SK-N-SH (cell line): ENCODE results near the gene RNFT2. TPM values are rescaled to one million over a fixed set of nuclear protein-coding genes. Genes with fewer than 3 reads are reported as not detected.

Source experiments
- CTCF ChIA-PET: fragments of 300-600, 350-600 bp; formaldehyde crosslinking; extraction: SDS; loops from one replicate; lab custom pipeline; 2021; lab: Yijun Ruan, JAX
- POLR2A ChIA-PET: fragments of 350-600 bp; sonication (Branson Sonifier 250); formaldehyde crosslinking; extraction: SDS; loops from one replicate; lab custom pipeline; 2020; ENCODE audit warnings: antibody characterized with exemption, inconsistent platforms; lab: Yijun Ruan, JAX
- DNase-seq: peaks from one replicate; pipeline ENCODE4 v3.0.0; 2012
- H2AFZ ChIP-seq: fragments of 200-600 bp; sonication (generic); 2 replicates; pipeline ENCODE4 v1.8.1; 2016; ENCODE audit warnings: antibody characterized with exemption, mild to moderate bottlenecking, low read depth
- H3F3A ChIP-seq: fragments of 200-600 bp; sonication (generic); replicated peaks from 2 replicates; pipeline ENCODE3; 2016; ENCODE audit warnings: antibody characterized with exemption, mild to moderate bottlenecking; ENCODE audit not compliant: insufficient read depth
- H3K27ac ChIP-seq, 2 experiments: fragments of 200-500 bp in 1 of 2; fragments of 200-600 bp in 1 of 2; sonication (Bioruptor generic) in 1 of 2; sonication (generic), shearing (Covaris generic) in 1 of 2; 2 replicates each; pipeline versions ENCODE4 v1.5.1 to v1.6.1; 2014 to 2016; ENCODE audit warnings: low read depth in 2 of 2, inconsistent platforms in 1 of 2, low read length in 1 of 2, mild to moderate bottlenecking in 1 of 2, mixed read lengths in 1 of 2
- H3K27me3 ChIP-seq: fragments of 200-600 bp; sonication (generic), shearing (Covaris generic); 2 replicates; pipeline ENCODE4 v1.6.1; 2016; ENCODE audit warnings: mixed run types; ENCODE audit not compliant: insufficient read depth
- H3K36me3 ChIP-seq, 2 experiments: fragments of 200-500 bp in 1 of 2; fragments of 200-600 bp in 1 of 2; sonication (Bioruptor generic) in 1 of 2; sonication (generic) in 1 of 2; replicated peaks in 1 of 2; 2 replicates each; pipeline versions ENCODE3 to v1.5.1; 2014 to 2016; ENCODE audit warnings: low read length in 1 of 2, mild to moderate bottlenecking in 1 of 2; ENCODE audit not compliant: insufficient read depth in 2 of 2, control insufficient read depth in 1 of 2
- H3K4me1 ChIP-seq, 2 experiments: fragments of 200-500 bp in 1 of 2; fragments of 200-600 bp in 1 of 2; sonication (Bioruptor generic) in 1 of 2; sonication (generic), shearing (Covaris generic) in 1 of 2; 2 replicates each; pipeline versions ENCODE4 v1.5.1 to v1.6.1; 2014 to 2016; ENCODE audit warnings: low read depth in 1 of 2, low read length in 1 of 2, mixed run types in 1 of 2; ENCODE audit not compliant: insufficient read depth in 2 of 2, control insufficient read depth in 1 of 2
- H3K4me2 ChIP-seq: fragments of 200-600 bp; sonication (generic), shearing (Covaris generic); 2 replicates; pipeline ENCODE4 v1.6.1; 2017; ENCODE audit warnings: mixed run types
- H3K4me3 ChIP-seq, 2 experiments: fragments of 200-500 bp in 1 of 2; fragments of 200-600 bp in 1 of 2; sonication (Bioruptor generic) in 1 of 2; sonication (generic), shearing (Covaris generic) in 1 of 2; 2 replicates each; pipeline versions ENCODE4 v1.5.1 to v1.8.1; 2014 to 2016; ENCODE audit warnings: low read depth in 2 of 2, inconsistent platforms in 1 of 2, low read length in 1 of 2, mild to moderate bottlenecking in 1 of 2, mixed read lengths in 1 of 2, moderate library complexity in 1 of 2
- H3K79me2 ChIP-seq: fragments of 200-600 bp; sonication (generic); 2 replicates; pipeline ENCODE4 v1.8.1; 2017; ENCODE audit warnings: mild to moderate bottlenecking; ENCODE audit not compliant: insufficient read depth
- H3K9ac ChIP-seq: fragments of 200-600 bp; sonication (generic); 2 replicates; pipeline ENCODE4 v1.6.1; 2017; ENCODE audit warnings: mixed run types
- H3K9me2 ChIP-seq: fragments of 200-600 bp; sonication (generic); 2 replicates; pipeline ENCODE4 v1.6.1; 2017; ENCODE audit warnings: mixed run types
- H3K9me3 ChIP-seq: fragments of 200-600 bp; sonication (generic); 2 replicates; pipeline ENCODE4 v1.6.1; 2017; ENCODE audit warnings: mixed run types, mild to moderate bottlenecking, moderate library complexity
- H4K20me1 ChIP-seq: fragments of 200-600 bp; sonication (generic); 2 replicates; pipeline ENCODE4 v1.6.1; 2017; ENCODE audit warnings: mild to moderate bottlenecking, mixed run types; ENCODE audit not compliant: insufficient read depth
- CHD2 ChIP-seq: fragments of 150-350 bp; IDR thresholded peaks from 2 replicates; pipeline ENCODE4 v1.6.1; 2018; ENCODE audit warnings: low read length; ENCODE audit not compliant: partially characterized antibody
- ELF1 ChIP-seq: IDR thresholded peaks from 2 replicates; pipeline ENCODE4 v1.4.0; 2012
- EZH2phosphoT487 ChIP-seq: fragments of 200-600 bp; sonication (generic); IDR thresholded peaks from 2 replicates; pipeline ENCODE4 v1.6.1; 2017; ENCODE audit warnings: low read depth, mixed run types, mild to moderate bottlenecking, antibody characterized with exemption, moderate library complexity, borderline replicate concordance
- FOXJ3 ChIP-seq: sonication (generic); formaldehyde crosslinking; IDR thresholded peaks from 2 replicates; pipeline ENCODE4 v1.5.1; 2020; ENCODE audit warnings: mild to moderate bottlenecking, missing genetic modification reagents
- GABPA ChIP-seq: IDR thresholded peaks from 2 replicates; pipeline ENCODE4 v1.4.0; 2012; ENCODE audit warnings: low read depth, mild to moderate bottlenecking
- GATA2 ChIP-seq: sonication (generic); formaldehyde crosslinking; IDR thresholded peaks from 2 replicates; pipeline ENCODE4 v1.5.0; 2020; ENCODE audit warnings: mild to moderate bottlenecking, missing genetic modification reagents
- IRF3 ChIP-seq: fragments of 150-350 bp; IDR thresholded peaks from 2 replicates; pipeline ENCODE4 v1.6.1; 2016; ENCODE audit warnings: mild to moderate bottlenecking, low read depth, low read length
- JUND ChIP-seq: IDR thresholded peaks from 2 replicates; pipeline ENCODE4 v1.4.0; 2012
- NFIC ChIP-seq: IDR thresholded peaks from 2 replicates; pipeline ENCODE4 v1.4.0; 2012; ENCODE audit warnings: borderline replicate concordance
- NRF1 ChIP-seq: IDR thresholded peaks from 2 replicates; pipeline ENCODE4 v1.6.1; 2012; ENCODE audit warnings: low read depth, mild to moderate bottlenecking, low read length
- RAD21 ChIP-seq: IDR thresholded peaks from 2 replicates; pipeline ENCODE4 v1.6.1; 2012; ENCODE audit warnings: mild to moderate bottlenecking, low read length
- RFX5 ChIP-seq: IDR thresholded peaks from 2 replicates; pipeline ENCODE4 v1.6.1; 2012; ENCODE audit warnings: mild to moderate bottlenecking, improper control_type of control experiment, low read length
- RXRA ChIP-seq: IDR thresholded peaks from 2 replicates; pipeline ENCODE4 v1.4.0; 2012; ENCODE audit warnings: low read depth, mild to moderate bottlenecking, borderline replicate concordance
- SMC3 ChIP-seq: IDR thresholded peaks from 2 replicates; pipeline ENCODE4 v1.6.1; 2012; ENCODE audit warnings: low read depth, low read length, improper control_type of control experiment
- ZBTB33 ChIP-seq: IDR thresholded peaks from 2 replicates; pipeline ENCODE4 v1.4.0; 2012; ENCODE audit warnings: low read depth, borderline replicate concordance
- WGBS: methylation state at CpG from one replicate; pipeline ENCODE4 v1.1.6; 2017; ENCODE audit warnings: low lambda C conversion rate; 5-methylcytosine and 5-hydroxymethylcytosine counted together
- polyA plus RNA-seq, 3 experiments: library from polyadenylated mRNA; depleted of rRNA; stranded (reverse); fragments of >200 nt; gene quantifications; 2 replicates each; pipeline ENCODE4 v1.2.3, GENCODE V29; 2012
- TF ChIP-seq, protein P1 (sequence below): IDR thresholded peaks from 2 replicates; pipeline ENCODE4 v1.4.0; 2012; ENCODE audit warnings: low read depth
- TF ChIP-seq, protein P2 (sequence below): fragments of 200-600 bp; sonication (generic); IDR thresholded peaks from 2 replicates; pipeline ENCODE4 v1.6.1; 2017; ENCODE audit warnings: antibody characterized with exemption, mild to moderate bottlenecking, moderate library complexity

RNFT2 gene
- polyA plus RNA-seq, 1 of the 3 experiments (the other 2 are of a cell fraction) = 3.8 TPM

- no peak for TF ChIP-seq ZBTB33
- TF ChIP-seq, protein P1, sequence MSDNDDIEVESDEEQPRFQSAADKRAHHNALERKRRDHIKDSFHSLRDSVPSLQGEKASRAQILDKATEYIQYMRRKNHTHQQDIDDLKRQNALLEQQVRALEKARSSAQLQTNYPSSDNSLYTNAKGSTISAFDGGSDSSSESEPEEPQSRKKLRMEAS = no peak
Measured at GRCh38 chr12:116700066-116700465, 38.0 kb upstream of the RNFT2 start (continued).

GRCh38 chr12:116701432-116701831 lies 36.7 kb upstream of the RNFT2 start:
- DNase-seq = no peak
- Histone ChIP-seq H3K36me3 (no peaks in the 10 kb centered on the region), H2AFZ (no peak overlapping the region), H3K27ac (no peak overlapping the region), H4K20me1 (no peaks in the 10 kb centered on the region), H3K79me2 (no peaks in the 10 kb centered on the region), H3K4me3 (no peak overlapping the region), H3F3A (no peaks in the 10 kb centered on the region), H3K9me3 (no peaks in the 10 kb centered on the region), H3K4me2 (no peak overlapping the region), H3K4me1 (peaks cover 0 to 6% of the 10 kb centered on the region in 2 experiments; a peak in 1 of 4 replicates), H3K9ac (no peak overlapping the region), H3K27me3 (no peaks in the 10 kb centered on the region), H3K9me2 (no peaks in the 10 kb centered on the region)
- CTCF ChIA-PET = interaction anchor here (0.9 to 7.6 kb wide), 6 partner anchors 8 to 513 kb away, joined by 3 to 48 read pairs (median 4); no protein-coding TSS in a partner anchor
- 91% methylated on average over 4 of the region's 4 CpGs for WGBS
- TF ChIP-seq NRF1 = no peak
- no peak for TF ChIP-seq GABPA
- TF ChIP-seq RFX5 = no peak
- no peak for TF ChIP-seq SMC3
- TF ChIP-seq GATA2 (CRISPR knock-in tag) = no peak
- TF ChIP-seq, protein P2, sequence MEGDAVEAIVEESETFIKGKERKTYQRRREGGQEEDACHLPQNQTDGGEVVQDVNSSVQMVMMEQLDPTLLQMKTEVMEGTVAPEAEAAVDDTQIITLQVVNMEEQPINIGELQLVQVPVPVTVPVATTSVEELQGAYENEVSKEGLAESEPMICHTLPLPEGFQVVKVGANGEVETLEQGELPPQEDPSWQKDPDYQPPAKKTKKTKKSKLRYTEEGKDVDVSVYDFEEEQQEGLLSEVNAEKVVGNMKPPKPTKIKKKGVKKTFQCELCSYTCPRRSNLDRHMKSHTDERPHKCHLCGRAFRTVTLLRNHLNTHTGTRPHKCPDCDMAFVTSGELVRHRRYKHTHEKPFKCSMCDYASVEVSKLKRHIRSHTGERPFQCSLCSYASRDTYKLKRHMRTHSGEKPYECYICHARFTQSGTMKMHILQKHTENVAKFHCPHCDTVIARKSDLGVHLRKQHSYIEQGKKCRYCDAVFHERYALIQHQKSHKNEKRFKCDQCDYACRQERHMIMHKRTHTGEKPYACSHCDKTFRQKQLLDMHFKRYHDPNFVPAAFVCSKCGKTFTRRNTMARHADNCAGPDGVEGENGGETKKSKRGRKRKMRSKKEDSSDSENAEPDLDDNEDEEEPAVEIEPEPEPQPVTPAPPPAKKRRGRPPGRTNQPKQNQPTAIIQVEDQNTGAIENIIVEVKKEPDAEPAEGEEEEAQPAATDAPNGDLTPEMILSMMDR = no peak
- TF ChIP-seq NFIC = no peak
- POLR2A ChIA-PET = no interaction called here

- H3F3A ChIP-seq = no peaks in the 10 kb centered on the region
- 23% methylated on average over 12 of the region's 12 CpGs for WGBS
- no peak for TF ChIP-seq IRF3
- peak; percentile 21 for TF ChIP-seq CHD2
- peak; percentile 82 for TF ChIP-seq RAD21
- TF ChIP-seq SMC3 = peak; percentile 83
- no peak for TF ChIP-seq JUND
- TF ChIP-seq RXRA = peak; percentile 53; the same call in 1 of the 2 replicates
- TF ChIP-seq NFIC = no peak
- TF ChIP-seq EZH2phosphoT487 = no peak
- TF ChIP-seq, protein P2 = peak; percentile 93
- TF ChIP-seq FOXJ3 (CRISPR knock-in tag) = no peak
- no peak for TF ChIP-seq ELF1
Measured at GRCh38 chr12:116703214-116703795, 34.8 kb upstream of the RNFT2 start.

More at GRCh38 chr12:116703214-116703795, 34.8 kb upstream of the RNFT2 start:
- DNase-seq = peak; percentile 73
- Histone ChIP-seq H4K20me1 (no peaks in the 10 kb centered on the region), H3K4me1 (no peaks in the 10 kb centered on the region; a peak in 1 of 4 replicates), H3K36me3 (no peaks in the 10 kb centered on the region), H3K27me3 (no peaks in the 10 kb centered on the region), H3K4me2 (no peak overlapping the region), H3K9me2 (no peaks in the 10 kb centered on the region), H3K27ac (no peak overlapping the region), H3K9me3 (no peaks in the 10 kb centered on the region), H3K79me2 (no peaks in the 10 kb centered on the region), H2AFZ (no peak overlapping the region), H3K4me3 (peak overlapping the region in 1 of 2 experiments; percentile 11; a peak in 1 of 4 replicates), H3K9ac (no peak overlapping the region)
- CTCF ChIA-PET = interaction anchor here (0.6 to 1.9 kb wide), 27 partner anchors 10 to 755 kb away, joined by 3 to 23 read pairs (median 4); partner anchors contain the start of gene HRK
- POLR2A ChIA-PET = interaction anchor here (0.6 kb wide), 1 partner anchor 430 kb away, joined by 3 read pairs; no protein-coding TSS in a partner anchor
